ENCODE data around the gene FCER2. TPM values are rescaled to one million over a fixed set of nuclear protein-coding genes. Genes with fewer than 3 reads are reported as not detected.

The FCER2 gene
- total RNA-seq, 4 donors from 2014 or later = 0.28 TPM; not detected in 3

GRCh38 chr19:7643031-7643415, 58.9 kb downstream of the FCER2 start:
- Histone ChIP-seq H3K36me3 (no peaks in the 10 kb centered on the region), H3K4me3 (no peak overlapping the region), H3K27me3 (peaks cover 0 to under 1% of the 10 kb centered on the region in 2 donors), H3K27ac (no peak overlapping the region), H3K9me3 (no peaks in the 10 kb centered on the region), H3K4me1 (no peaks in the 10 kb centered on the region)
- no peak for DNase-seq
- TF ChIP-seq CTCF (IDR thresholded peaks at IDR 0.05) (no peak), POLR2A (IDR thresholded peaks at IDR 0.05) (no peak)
- intact Hi-C loops (cut with DNase I; ENCODE audit: low total_unique reads) = no loop called here

- no peak overlapping the region for H3K27ac ChIP-seq
- no peaks in the 10 kb centered on the region for H3K36me3 ChIP-seq
- no peaks in the 10 kb centered on the region for H3K9me3 ChIP-seq
- DNase-seq = no peak
- no peaks in the 10 kb centered on the region for H3K4me1 ChIP-seq
- peaks cover 4 to 6% of the 10 kb centered on the region in 2 donors for H3K27me3 ChIP-seq
- H3K4me3 ChIP-seq = no peak overlapping the region
- intact Hi-C loops (cut with DNase I; ENCODE audit: low total_unique reads) = no loop called here
- TF ChIP-seq POLR2A (IDR thresholded peaks at IDR 0.05) = no peak
- no peak for TF ChIP-seq CTCF (IDR thresholded peaks at IDR 0.05)
Observed at GRCh38 chr19:7642295-7643030, 59.5 kb downstream of the FCER2 start.

- Histone ChIP-seq H3K9me3 (no peaks in the 10 kb centered on the region), H3K36me3 (no peaks in the 10 kb centered on the region), H3K4me3 (no peak overlapping the region), H3K4me1 (no peaks in the 10 kb centered on the region), H3K27me3 (peaks cover 10 to 14% of the 10 kb centered on the region in 2 donors), H3K27ac (no peak overlapping the region)
- no peak for DNase-seq
- intact Hi-C loops (cut with DNase I; ENCODE audit: low total_unique reads) = no loop called here
- TF ChIP-seq POLR2A (IDR thresholded peaks at IDR 0.05) (no peak), CTCF (IDR thresholded peaks at IDR 0.05) (no peak)
Observed at GRCh38 chr19:7641290-7642276, 60.3 kb downstream of the FCER2 start.

- Histone ChIP-seq H3K4me1 (no peaks in the 10 kb centered on the region), H3K9me3 (no peaks in the 10 kb centered on the region), H3K27me3 (peaks cover 10 to 20% of the 10 kb centered on the region in 2 donors), H3K27ac (no peak overlapping the region), H3K36me3 (no peaks in the 10 kb centered on the region), H3K4me3 (no peak overlapping the region)
- TF ChIP-seq CTCF (IDR thresholded peaks at IDR 0.05) = no peak
- TF ChIP-seq POLR2A (IDR thresholded peaks at IDR 0.05) = no peak
- DNase-seq = no peak
- intact Hi-C loops (cut with DNase I; ENCODE audit: low total_unique reads) = no loop called here
Observed at GRCh38 chr19:7640803-7641202, 61.1 kb downstream of the FCER2 start.
